K562 (cell line): ENCODE data around the gene RGS9BP. TPM values are rescaled to one million over a fixed set of nuclear protein-coding genes. Genes with fewer than 3 reads are reported as not detected.

Experiments
- ARID1B ChIP-seq: fragments of 450-650 bp; IDR thresholded peaks from 2 replicates; pipeline ENCODE4 v1.6.1; 2016; ENCODE audit warnings: antibody characterized with exemption, mild to moderate bottlenecking, inconsistent platforms
- CTBP1 ChIP-seq: fragments of 450-650 bp; IDR thresholded peaks from 2 replicates; pipeline ENCODE4 v1.6.1; 2016; ENCODE audit warnings: borderline replicate concordance
- ELF4 ChIP-seq: fragments of 450-650 bp; formaldehyde crosslinking; IDR thresholded peaks from 2 replicates; pipeline ENCODE4 v1.4.0; 2022; ENCODE audit warnings: missing genetic modification characterization
- EP400 ChIP-seq: fragments of 450-650 bp; IDR thresholded peaks from 2 replicates; pipeline ENCODE4 v1.6.1; 2017; ENCODE audit warnings: antibody characterized with exemption, mild to moderate bottlenecking, moderate library complexity
- MBD2 ChIP-seq: sonication (generic); IDR thresholded peaks from 2 replicates; pipeline ENCODE4 v1.6.1; 2016; ENCODE audit warnings: low read depth, borderline replicate concordance
- MCM5 ChIP-seq: fragments of 450-650 bp; IDR thresholded peaks from 2 replicates; pipeline ENCODE4 v1.6.1; 2016; ENCODE audit warnings: low read depth
- MTF1 ChIP-seq: fragments of 250-450 bp; sonication (Bioruptor Pico); IDR thresholded peaks from 2 replicates; pipeline ENCODE4 v1.9.0; 2021; ENCODE audit warnings: moderate library complexity, mild to moderate bottlenecking, inconsistent platforms, borderline replicate concordance
- PCBP2 ChIP-seq: fragments of 200-400 bp; formaldehyde crosslinking; IDR thresholded peaks from 2 replicates; pipeline ENCODE4 v1.6.1; 2018; ENCODE audit warnings: low read length, low read depth, mild to moderate bottlenecking, moderate library complexity; ENCODE audit not compliant: poor library complexity, severe bottlenecking
- POLR2G ChIP-seq: fragments of 200-400 bp; formaldehyde crosslinking; IDR thresholded peaks from 2 replicates; pipeline ENCODE4 v1.6.1; 2017; ENCODE audit warnings: low read depth, mild to moderate bottlenecking, antibody characterized with exemption, low read length, moderate library complexity
- RB1 ChIP-seq: fragments of 450-650 bp; IDR thresholded peaks from 2 replicates; pipeline ENCODE4 v1.6.1; 2017; ENCODE audit warnings: low read depth, mild to moderate bottlenecking
- REST ChIP-seq, 2 experiments: fragments of 450-650 bp; formaldehyde crosslinking in 1 of 2; IDR thresholded peaks; 2 replicates each; pipeline versions ENCODE4 v1.4.0 to v1.6.1; 2014 to 2020; ENCODE audit warnings: mild to moderate bottlenecking in 2 of 2, borderline replicate concordance in 1 of 2, low read depth in 1 of 2
- SMARCB1 ChIP-seq: IDR thresholded peaks from 2 replicates; pipeline ENCODE4 v1.6.1; 2011; ENCODE audit warnings: improper control_type of control experiment, low read depth; ENCODE audit not compliant: insufficient read length
- TAL1 ChIP-seq: fragments of 450-650 bp; IDR thresholded peaks from 2 replicates; pipeline ENCODE4 v1.6.1; 2016; ENCODE audit warnings: mild to moderate bottlenecking
- THAP7 ChIP-seq: fragments of 250-450 bp; sonication (Bioruptor Pico); IDR thresholded peaks from 2 replicates; pipeline ENCODE4 v1.5.0; 2021
- ZBTB8A ChIP-seq: fragments of 450-650 bp; IDR thresholded peaks from 2 replicates; pipeline ENCODE4 v1.6.1; 2018; ENCODE audit warnings: mild to moderate bottlenecking, moderate library complexity; ENCODE audit not compliant: partially characterized antibody
- ZNF239 ChIP-seq: fragments of 250-450 bp; sonication (Bioruptor Pico); IDR thresholded peaks from 2 replicates; pipeline ENCODE4 v1.4.0; 2020; ENCODE audit warnings: mild to moderate bottlenecking
- ZNF282 ChIP-seq: sonication (generic); formaldehyde crosslinking; IDR thresholded peaks from 2 replicates; pipeline ENCODE4 v1.8.1; 2023; ENCODE audit warnings: missing genetic modification reagents
- ZNF324 ChIP-seq: fragments of 250-450 bp; sonication (Bioruptor Pico); IDR thresholded peaks from 2 replicates; pipeline ENCODE4 v1.4.0; 2020; ENCODE audit warnings: mild to moderate bottlenecking
- ZNF766 ChIP-seq: fragments of 200-800 bp; sonication (Bioruptor generic); conservative IDR thresholded peaks from 2 replicates; pipeline ENCODE4 v1.6.1; 2016; ENCODE audit warnings: missing genetic modification characterization, missing compliant biosample characterization
- polyA plus RNA-seq, 8 experiments: library from polyadenylated mRNA; depleted of rRNA in 4 of 8; stranded (reverse) in 5 of 8; unstranded in 3 of 8; fragments of >200 nt; fragmentation: Nextera tagmentation in 2 of 8; fragmentation: Illumina TruSeq in 1 of 8; extraction: Ambion mirVana in 2 of 8; extraction: Trizol in 1 of 8; gene quantifications; 2 replicates each; pipeline versions ENCODE4 v1.2.1 to v1.2.3, GENCODE V29; 2011 to 2014; ENCODE audit warnings: inconsistent platforms in 1 of 8, missing spikeins in 1 of 8
- total RNA-seq, 7 experiments: library from RNA; depleted of rRNA in 6 of 7; stranded (reverse); fragments of >200 nt in 6 of 7; fragmentation: Illumina TruSeq in 2 of 7; extraction: Trizol in 2 of 7; gene quantifications; 2 replicates each; pipeline versions ENCODE4 v1.2.1 to v1.2.3, GENCODE V29; 2011 to 2021; ENCODE audit warnings: low replicate concordance in 1 of 7

The RGS9BP gene
- total and polyA plus RNA-seq, 9 of the 15 experiments (the other 6 are each of a cell fraction or from before 2014, with no cell fraction given), result 0.03 to 1.3 (median 0.49) TPM

- TF ChIP-seq ARID1B, result no peak; the same call in 1 of the 2 replicates
- TF ChIP-seq ZBTB8A, result no peak
- peak; percentile 83 for TF ChIP-seq POLR2G
- peak; percentile 18; the same call in 1 of the 2 replicates for TF ChIP-seq REST (IDR thresholded peaks at IDR 0.05; ENCODE audit: borderline replicate concordance)
- no peak for TF ChIP-seq REST (CRISPR knock-in tag; IDR thresholded peaks at IDR 0.05; ENCODE audit: low read depth)
- no peak for TF ChIP-seq ZNF324 (CRISPR knock-in tag)
- TF ChIP-seq TAL1, result no peak
- peak; percentile 44; the same call in 1 of the 2 replicates for TF ChIP-seq CTBP1
- no peak for TF ChIP-seq SMARCB1
- no peak for TF ChIP-seq THAP7 (CRISPR knock-in tag)
- peak; percentile 30; the same call in 1 of the 2 replicates for TF ChIP-seq RB1
- TF ChIP-seq MCM5, result no peak
- TF ChIP-seq MTF1 (CRISPR knock-in tag), result no peak
- TF ChIP-seq PCBP2, result no peak
- no peak for TF ChIP-seq ZNF766 (CRISPR knock-in tag)
- no peak for TF ChIP-seq ELF4 (CRISPR knock-in tag)
- peak; percentile 52; the same call in 1 of the 2 replicates for TF ChIP-seq EP400
- TF ChIP-seq ZNF282 (CRISPR knock-in tag), result no peak
- peak; percentile 95 for TF ChIP-seq MBD2
- TF ChIP-seq ZNF239 (CRISPR knock-in tag), result no peak
Measured at GRCh38 chr19:32674931-32675719, 523 bp upstream of the RGS9BP start, which contains the start of gene ANKRD27 (continued).
